GM21529 (cell line): ENCODE results near the gene NFATC3.
A peak's percentile ranks its signal among the peaks of the same experiment; 100 is the strongest.

Source experiments
- ATAC-seq: cut with Tn5 transposase; IDR thresholded peaks from one replicate; pipeline ENCODE4 v1.9.1; 2021; ENCODE audit not compliant: unreplicated experiment

NFATC3 gene

GRCh38 chr16:68228652-68229051 lies 143.5 kb downstream of the NFATC3 start:
- ATAC-seq = no peak

GRCh38 chr16:68229431-68230175 lies 144.4 kb downstream of the NFATC3 start:
- no peak for ATAC-seq

- ATAC-seq = no peak
Measured at GRCh38 chr16:68230176-68230571, 145.0 kb downstream of the NFATC3 start.

- no peak for ATAC-seq
Measured at GRCh38 chr16:68230956-68231355, 145.8 kb downstream of the NFATC3 start.

GRCh38 chr16:68231384-68232136 lies 146.4 kb downstream of the NFATC3 start:
- no peak for ATAC-seq

GRCh38 chr16:68232335-68232734 lies 147.2 kb downstream of the NFATC3 start:
- ATAC-seq = no peak

GRCh38 chr16:68233085-68233834 lies 148.1 kb downstream of the NFATC3 start:
- ATAC-seq = no peak

GRCh38 chr16:68233835-68234187 lies 148.6 kb downstream of the NFATC3 start:
- no peak for ATAC-seq

GRCh38 chr16:68234188-68235107 lies 149.3 kb downstream of the NFATC3 start:
- ATAC-seq = no peak

- no peak for ATAC-seq
Measured at GRCh38 chr16:68235108-68235886, 150.1 kb downstream of the NFATC3 start.

- no peak for ATAC-seq
Measured at GRCh38 chr16:68235887-68236136, 150.6 kb downstream of the NFATC3 start, which contains the start of gene ESRP2. ESRP2 (minus strand) TSS chr16:68236127; CDS start chr16:68236045, 82 bp downstream.

- no peak for ATAC-seq
Measured at GRCh38 chr16:68236137-68236825, 151.1 kb downstream of the NFATC3 start.

- no peak for ATAC-seq
Measured at GRCh38 chr16:68236826-68237242, 151.7 kb downstream of the NFATC3 start.

- peak; percentile 82 for ATAC-seq
Measured at GRCh38 chr16:68237243-68238028, 152.3 kb downstream of the NFATC3 start.

GRCh38 chr16:68238029-68238345 lies 152.8 kb downstream of the NFATC3 start:
- no peak for ATAC-seq

- no peak for ATAC-seq
Measured at GRCh38 chr16:68242085-68242484, 156.9 kb downstream of the NFATC3 start.

- ATAC-seq = no peak
Measured at GRCh38 chr16:68242926-68243858, 158.0 kb downstream of the NFATC3 start.

- ATAC-seq = no peak
Measured at GRCh38 chr16:68244481-68244902, 159.3 kb downstream of the NFATC3 start.
